Measurements from ENCODE around the gene CD163.
A peak's percentile ranks its signal among the peaks of the same experiment; 100 is the strongest.
"Not testable (repeated sequence)": the region's sequence is repeated elsewhere in the genome, so short reads cannot be mapped to it uniquely, and the experiment has no call there.

CD163 gene

DNA sequence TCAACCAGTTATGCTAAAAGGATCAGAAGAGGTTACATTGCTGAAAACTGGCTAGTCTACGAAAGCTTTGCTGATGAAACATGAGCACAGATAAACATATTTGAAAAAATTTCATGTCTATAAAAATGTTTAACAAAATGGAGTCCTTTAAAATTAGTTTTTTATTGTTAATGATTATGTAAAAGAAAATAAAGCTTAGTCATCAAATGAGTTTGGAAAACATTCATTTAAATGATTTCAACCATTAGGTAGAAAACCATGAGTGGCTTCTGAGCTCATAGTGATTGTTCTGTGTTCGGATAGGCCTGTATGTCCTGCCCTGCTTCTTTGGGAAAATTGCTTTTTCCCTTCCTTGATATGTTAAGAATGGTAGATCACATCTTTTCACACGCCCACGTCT is 59.0 kb downstream of the CD163 start:
- DNase-seq, result no peak

GRCh38 chr12:7444076-7444475 is 59.5 kb downstream of the CD163 start, which contains the start of gene CD163L1:
Gene CD163L1 (minus strand): TSS chr12:7444153. CDS start chr12:7444127, 26 bp downstream.
- no peak for DNase-seq

- no peak for DNase-seq
Measured at GRCh38 chr12:7441216-7441615, 62.4 kb downstream of the CD163 start.

DNA sequence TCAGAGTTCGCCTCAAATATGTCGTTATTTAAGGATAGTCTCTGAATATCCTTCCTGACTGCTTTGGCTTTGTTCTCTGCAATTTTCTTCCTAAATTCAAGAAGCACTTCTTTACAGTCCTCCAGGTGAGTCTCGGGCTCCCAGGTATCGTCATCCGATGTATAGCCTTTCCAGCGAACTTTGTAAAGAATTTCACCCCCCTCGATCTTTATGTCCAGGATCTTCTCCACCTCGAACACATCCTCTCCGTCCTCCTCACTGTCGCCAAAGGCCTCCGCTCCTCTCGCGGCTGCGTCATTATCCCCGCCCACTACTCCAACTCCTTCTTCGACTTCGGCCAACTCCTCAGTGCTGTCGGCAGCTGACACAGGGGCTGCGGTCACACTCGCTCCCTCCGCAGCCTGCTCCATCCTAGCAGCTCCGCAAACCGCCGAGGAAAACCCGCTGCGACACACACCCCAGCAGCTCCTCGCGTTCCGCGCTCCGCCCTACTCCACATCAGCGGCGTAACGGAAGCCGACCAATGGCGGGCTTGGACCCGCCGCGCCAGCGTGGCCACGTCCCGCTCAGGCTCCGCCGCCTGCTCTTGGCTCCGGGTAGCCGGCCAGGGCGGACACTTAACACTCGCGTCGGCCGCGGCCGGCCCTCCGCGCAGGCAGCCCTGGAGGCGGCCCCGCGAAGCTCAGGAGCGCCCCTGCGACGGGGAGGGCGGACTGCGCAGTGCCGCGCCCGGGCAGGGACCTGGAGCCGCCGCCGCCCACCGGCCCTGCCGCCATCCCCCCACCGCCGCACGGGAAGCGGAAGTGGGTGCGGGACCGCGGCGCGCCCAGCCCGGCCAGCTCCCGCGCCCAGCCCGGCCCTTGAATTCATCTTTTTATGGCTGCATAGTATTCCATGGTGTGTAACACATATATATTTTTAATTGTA is 63.7 kb downstream of the CD163 start:
- DNase-seq, result peak; percentile 96

DNA sequence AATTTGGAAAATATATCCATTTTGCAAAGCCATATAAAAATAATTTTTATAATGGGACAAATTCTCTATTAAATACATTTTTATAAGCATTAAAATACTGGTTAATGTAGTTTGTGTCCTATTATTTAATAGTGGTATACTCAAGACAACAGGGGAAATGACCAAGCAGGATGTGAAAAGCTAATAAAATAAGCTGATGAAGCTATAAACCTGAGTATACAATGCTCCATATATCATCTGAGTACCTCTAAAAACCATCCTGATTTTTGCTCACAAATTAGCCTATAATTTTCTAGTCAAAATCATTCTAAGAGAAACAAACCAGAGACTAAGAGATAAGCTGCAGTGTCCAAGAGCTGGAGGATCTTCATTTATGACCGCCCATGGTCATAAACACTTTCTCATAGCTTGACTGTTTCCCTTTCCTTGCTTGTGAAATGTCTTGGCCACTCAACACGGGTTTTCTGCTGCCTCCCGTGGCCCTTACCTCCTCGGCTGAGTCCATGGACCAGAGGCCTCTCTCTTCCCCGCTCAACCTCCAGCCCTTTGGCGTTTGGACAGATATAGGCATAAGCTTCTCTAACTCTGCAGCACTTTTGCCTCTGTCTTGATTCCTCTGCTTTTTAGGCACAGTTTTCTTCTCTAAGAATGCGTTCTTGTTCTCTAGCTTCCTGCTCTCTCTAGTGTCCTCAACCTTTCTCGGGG is 65.1 kb downstream of the CD163 start:
- DNase-seq, result not testable (repeated sequence)

DNA sequence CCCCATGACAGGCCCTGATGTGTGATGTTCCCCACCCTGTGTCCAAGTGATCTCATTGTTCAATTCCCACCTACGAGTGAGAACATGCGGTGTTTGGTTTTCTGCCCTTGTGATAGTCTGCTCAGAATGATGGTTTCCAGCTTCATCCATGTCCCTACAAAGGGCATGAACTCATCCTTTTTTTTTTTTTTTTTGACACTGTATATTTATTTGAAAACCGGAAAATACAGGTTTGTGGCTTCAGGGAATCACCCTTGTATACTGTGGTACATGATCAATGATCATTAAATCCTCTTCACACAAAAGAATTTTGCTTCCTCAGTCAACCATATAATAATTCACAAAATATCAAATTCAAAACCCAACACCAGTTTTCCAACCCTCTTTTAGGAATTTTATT is 66.1 kb downstream of the CD163 start:
- DNase-seq, result not testable (repeated sequence)

DNA sequence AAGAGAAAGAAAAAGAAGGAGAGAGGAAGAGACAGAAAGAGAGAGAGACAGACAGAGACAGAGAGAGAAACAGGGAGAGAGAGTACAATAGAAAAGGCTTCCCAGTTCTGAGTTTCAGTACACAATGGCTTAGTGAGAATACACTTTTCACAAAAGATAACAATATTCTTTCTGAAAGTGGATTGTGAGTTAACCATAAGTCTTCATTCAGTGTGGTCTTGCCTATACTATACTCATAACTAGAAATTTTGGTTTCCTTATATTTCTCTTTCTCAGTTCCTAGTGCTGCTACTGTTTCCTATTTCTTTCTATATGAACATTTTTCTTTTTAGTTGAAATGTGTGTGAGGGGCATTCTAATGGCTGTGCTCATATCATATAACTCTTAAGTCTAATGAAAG is 68.9 kb downstream of the CD163 start:
- no peak for DNase-seq

DNA sequence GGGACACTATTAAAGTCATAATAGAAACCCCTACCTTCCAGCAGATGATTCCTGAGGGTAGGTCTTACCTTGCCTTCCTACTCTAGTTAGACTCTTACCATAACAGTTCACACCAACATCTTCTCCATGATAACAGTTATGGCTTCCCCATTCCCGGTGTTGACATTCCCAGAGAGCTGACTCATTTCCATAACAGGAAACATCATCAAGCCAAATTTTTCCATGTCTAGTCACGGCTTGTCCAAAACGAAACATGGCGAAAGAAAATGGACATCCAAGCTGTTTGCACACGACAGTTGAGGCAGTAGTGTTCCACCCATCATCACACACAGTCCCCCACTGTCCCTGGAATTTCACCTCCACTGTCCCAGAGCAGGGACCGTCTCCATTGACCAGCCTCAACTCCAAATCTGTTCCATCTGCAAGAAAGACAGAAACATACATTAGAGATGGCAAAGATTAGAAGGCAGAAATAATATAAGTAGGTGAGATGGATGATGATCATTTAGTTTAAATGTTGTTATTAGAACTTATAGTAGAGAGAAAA is 70.2 kb downstream of the CD163 start:
- DNase-seq, result no peak

DNA sequence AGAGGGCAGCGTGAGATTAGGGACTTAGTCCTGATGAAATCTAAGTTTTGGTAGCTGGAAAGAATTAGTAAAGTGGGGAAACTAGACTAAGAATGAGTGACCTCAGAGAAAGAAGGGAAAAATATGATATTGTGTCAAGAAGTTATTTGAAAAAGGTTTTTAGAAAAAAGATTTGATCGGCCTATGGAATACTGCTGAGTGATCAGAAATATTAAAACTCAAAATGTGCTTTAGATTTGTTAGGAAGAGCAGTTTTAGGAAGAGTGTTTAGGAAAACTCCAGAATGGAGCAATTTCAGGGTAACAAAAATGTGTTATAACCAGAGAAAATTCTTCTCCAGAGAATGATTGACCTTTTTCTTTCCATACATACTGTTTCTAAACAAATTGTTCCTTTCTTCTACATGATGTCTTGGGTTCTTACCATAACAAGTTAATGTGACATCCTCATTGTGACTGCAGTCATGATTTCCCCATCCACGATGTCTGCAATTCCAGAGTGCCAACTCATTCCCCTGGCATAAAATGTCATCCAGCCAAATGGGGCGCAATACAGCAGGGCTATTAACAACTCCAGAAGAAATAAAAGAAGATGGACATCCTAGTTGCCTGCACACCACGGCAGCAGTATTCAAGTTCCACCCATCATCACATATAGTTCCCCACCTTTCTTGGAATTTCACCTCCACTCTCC is 71.4 kb downstream of the CD163 start:
- no peak for DNase-seq
